Measurements from ENCODE around the gene TLR5.

The TLR5 gene

DNA sequence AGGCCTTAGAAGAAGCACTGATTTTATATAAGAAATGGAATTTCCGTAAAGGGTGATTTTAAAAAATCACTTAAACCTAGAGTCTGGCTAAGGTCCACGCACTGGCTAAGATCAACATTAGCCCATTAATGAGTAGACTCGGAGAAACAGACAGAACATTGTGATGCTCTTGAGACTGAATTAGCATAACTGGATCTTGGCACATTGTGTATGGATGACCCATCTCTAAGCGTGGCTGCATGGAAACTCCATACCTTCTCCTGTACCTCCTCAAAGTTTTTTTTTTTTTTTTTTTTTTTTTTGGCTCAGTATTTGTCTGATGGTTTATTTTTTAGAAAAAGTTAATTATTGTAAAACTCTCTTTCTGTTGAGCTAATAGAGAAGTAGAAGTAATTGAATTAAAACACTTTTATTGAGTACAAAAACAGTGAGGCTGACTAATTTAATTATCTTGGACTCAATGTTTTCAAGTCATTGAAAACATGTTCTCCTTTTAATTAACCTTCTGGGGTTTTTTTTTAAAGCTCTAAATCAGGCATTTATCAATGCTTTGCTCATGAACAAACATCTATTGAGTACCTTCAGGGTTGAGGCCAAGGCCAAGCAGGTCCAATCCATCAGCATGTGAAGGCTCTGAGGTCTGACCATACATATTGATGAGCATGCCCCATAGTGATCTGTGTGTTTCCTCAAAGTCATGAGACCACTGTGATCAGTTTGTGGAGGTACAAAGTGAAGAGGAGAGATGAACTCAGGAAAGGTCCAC is 74.0 kb downstream of the TLR5 start:
- DNase-seq (ENCODE audit: low read depth in 3 of 3): no peak

DNA sequence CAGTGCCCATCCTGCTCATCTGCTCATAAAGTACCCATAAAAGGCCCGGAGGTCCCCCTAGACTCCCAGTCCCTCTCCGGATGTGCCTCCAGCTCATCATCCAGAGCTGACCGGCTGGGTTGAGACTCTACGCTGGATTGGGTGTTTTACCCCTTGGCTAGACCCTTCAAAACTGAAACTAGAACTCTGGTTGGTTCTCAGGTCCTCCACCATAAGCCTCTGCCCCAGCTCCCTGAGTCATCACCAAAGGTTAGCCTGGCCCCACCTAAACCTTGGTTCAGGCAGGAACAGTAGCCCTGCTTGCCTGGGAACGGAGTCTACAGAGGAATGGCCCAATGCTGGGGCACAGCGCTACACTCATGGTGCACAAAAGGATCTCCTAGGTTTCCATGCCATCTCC is 75.1 kb downstream of the TLR5 start:
- DNase-seq (ENCODE audit: low read depth in 3 of 3): no peak

DNA sequence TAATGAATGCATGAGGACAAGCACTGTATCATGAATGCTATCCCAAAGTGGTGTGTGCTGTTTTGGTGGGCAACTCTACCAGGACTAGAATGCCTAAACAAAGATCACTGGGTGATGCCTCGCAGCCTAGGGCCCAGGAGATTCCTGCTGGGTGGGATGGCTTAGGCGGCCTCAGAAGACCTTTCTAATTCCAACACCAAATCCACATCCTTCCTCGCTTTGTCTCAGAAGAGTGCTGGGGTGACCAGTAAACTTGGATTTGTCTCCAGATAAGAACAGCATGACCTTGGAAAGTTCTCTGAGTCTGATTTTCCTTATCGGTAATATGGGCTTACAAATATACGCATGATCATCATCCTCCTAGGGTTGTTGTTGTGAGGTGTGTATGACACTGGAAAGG is 76.6 kb downstream of the TLR5 start:
- DNase-seq (ENCODE audit: low read depth in 3 of 3): no peak

DNA sequence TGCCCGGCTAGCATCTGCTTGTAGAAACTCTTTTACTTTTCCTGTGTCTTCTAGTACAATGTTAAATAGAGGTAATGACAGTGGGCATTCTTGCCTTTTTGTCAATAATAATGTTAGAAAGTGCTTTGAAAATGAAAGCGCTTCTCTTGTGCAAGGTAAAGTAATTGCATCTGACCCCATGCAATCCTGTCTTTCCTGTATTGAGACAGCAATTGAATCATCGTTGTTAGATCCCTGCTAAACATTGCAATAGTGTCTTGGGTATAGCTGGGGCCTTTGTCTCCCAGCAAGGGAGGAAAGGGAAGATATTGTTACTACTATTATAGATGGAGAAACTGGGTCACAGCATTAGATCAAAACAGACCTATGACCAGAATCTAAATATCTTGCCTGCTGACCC is 80.9 kb downstream of the TLR5 start:
- DNase-seq (ENCODE audit: low read depth in 3 of 3): no peak

DNA sequence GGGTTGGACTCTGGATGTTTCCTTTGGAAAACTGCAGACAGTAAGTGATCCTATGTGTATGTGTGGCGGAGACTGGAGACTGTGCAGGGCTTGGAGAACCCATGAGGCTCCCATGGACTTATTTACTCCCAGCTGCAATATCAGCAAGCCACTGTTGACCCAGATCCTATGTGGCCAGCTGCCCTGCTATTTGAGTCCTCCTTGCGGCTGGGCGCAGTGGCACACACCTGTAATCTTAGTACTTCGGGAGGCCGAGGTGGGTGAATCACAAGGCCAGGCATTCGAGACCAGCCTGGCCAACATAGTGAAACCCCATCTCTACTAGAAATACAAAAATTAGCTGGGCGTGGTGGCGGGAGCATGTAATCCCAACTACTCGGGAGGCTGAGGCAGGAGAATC is 83.5 kb downstream of the TLR5 start:
- DNase-seq (ENCODE audit: low read depth in 3 of 3): no peak

Data from stimulated activated CD4-positive, alpha-beta T cell treated with anti-CD3 and anti-CD28 coated beads, TNF-alpha, amount 100 ng/mL, for 4 hours (primary cell).